Muscle layer of duodenum (tissue), 2 donors: ENCODE data around the gene CLEC2B.
A peak's percentile ranks its signal among the peaks of the same experiment; 100 is the strongest.
"Not testable (repeated sequence)": the region's sequence is repeated elsewhere in the genome, so short reads cannot be mapped to it uniquely, and the experiment has no call there.

Experiments used
- H3K27ac ChIP-seq: one replicate; pipeline ENCODE4 v1.7.0; 2013; ENCODE audit warnings: mild to moderate bottlenecking, low read length
- H3K27me3 ChIP-seq: one replicate; pipeline ENCODE4 v1.7.0; 2013; ENCODE audit warnings: low read depth, mild to moderate bottlenecking, control low read depth, low read length
- H3K36me3 ChIP-seq, 2 donors: one replicate each; pipeline ENCODE4 v1.7.0; 2013; ENCODE audit warnings: low read length in 2 of 2, control low read depth in 1 of 2, mild to moderate bottlenecking in 1 of 2; ENCODE audit not compliant: insufficient read depth in 2 of 2, control insufficient read depth in 1 of 2
- H3K4me1 ChIP-seq, 2 donors: one replicate each; pipeline ENCODE4 v1.7.0; 2013; ENCODE audit warnings: low read length in 2 of 2, mild to moderate bottlenecking in 2 of 2, control low read depth in 1 of 2, moderate library complexity in 1 of 2; ENCODE audit not compliant: insufficient read depth in 2 of 2, control insufficient read depth in 1 of 2
- H3K4me3 ChIP-seq, 2 donors: one replicate each; pipeline ENCODE4 v1.7.0; 2013; ENCODE audit warnings: low read length in 2 of 2, low read depth in 1 of 2, mild to moderate bottlenecking in 1 of 2
- H3K9me3 ChIP-seq, 2 donors: one replicate each; pipeline ENCODE4 v1.7.0; 2013; ENCODE audit warnings: low read length in 2 of 2, control low read depth in 1 of 2, mild to moderate bottlenecking in 1 of 2; ENCODE audit not compliant: control insufficient read depth in 1 of 2
- donor health status: healthy.

CLEC2B gene

GRCh38 chr12:9895215-9895971 is 26.2 kb upstream of the CLEC2B start:
- Histone ChIP-seq H3K4me1 (no peaks in the 10 kb centered on the region), H3K36me3 (no peaks in the 10 kb centered on the region), H3K27me3 (no peaks in the 10 kb centered on the region), H3K4me3 (no peak overlapping the region), H3K27ac (no peak overlapping the region), H3K9me3 (no peaks in the 10 kb centered on the region)

GRCh38 chr12:9888665-9889273 is 19.6 kb upstream of the CLEC2B start:
- H3K27ac ChIP-seq: no peak overlapping the region

GRCh38 chr12:9883175-9883574 is 14.0 kb upstream of the CLEC2B start:
- Histone ChIP-seq H3K9me3 (no peaks in the 10 kb centered on the region), H3K36me3 (no peaks in the 10 kb centered on the region), H3K27ac (no peak overlapping the region), H3K4me3 (no peak overlapping the region), H3K27me3 (no peaks in the 10 kb centered on the region), H3K4me1 (no peaks in the 10 kb centered on the region)

More at GRCh38 chr12:9888665-9889273, 19.6 kb upstream of the CLEC2B start:
- Histone ChIP-seq H3K36me3 (no peaks in the 10 kb centered on the region), H3K4me3 (no peak overlapping the region), H3K9me3 (no peaks in the 10 kb centered on the region), H3K4me1 (no peaks in the 10 kb centered on the region), H3K27me3 (no peaks in the 10 kb centered on the region)

GRCh38 chr12:9881988-9882387 is 12.8 kb upstream of the CLEC2B start:
- Histone ChIP-seq H3K4me3 (no peak overlapping the region), H3K27ac (no peak overlapping the region), H3K27me3 (no peaks in the 10 kb centered on the region), H3K36me3 (no peaks in the 10 kb centered on the region), H3K4me1 (no peaks in the 10 kb centered on the region), H3K9me3 (no peaks in the 10 kb centered on the region)

- no peaks in the 10 kb centered on the region for H3K27me3 ChIP-seq
- H3K27ac ChIP-seq: no peak within 1 kb of the TSS
- no peak within 1 kb of the TSS for H3K4me3 ChIP-seq
- no peaks in the 10 kb centered on the region for H3K4me1 ChIP-seq
- no peaks in the 10 kb centered on the region for H3K36me3 ChIP-seq
- H3K9me3 ChIP-seq: no peaks in the 10 kb centered on the region
Measured at GRCh38 chr12:9881246-9881645, 12.1 kb upstream of the CLEC2B start, which contains the start of gene KLRF2. Gene KLRF2 (plus strand): TSS chr12:9881489. CDS start chr12:9881596, 107 bp downstream.

- Histone ChIP-seq H3K27ac (no peak overlapping the region), H3K36me3 (no peaks in the 10 kb centered on the region), H3K4me3 (no peak overlapping the region), H3K4me1 (no peaks in the 10 kb centered on the region), H3K9me3 (no peaks in the 10 kb centered on the region), H3K27me3 (no peaks in the 10 kb centered on the region)
Measured at GRCh38 chr12:9880532-9881078, 11.5 kb upstream of the CLEC2B start.

- H3K4me3 ChIP-seq, H3K4me1 ChIP-seq: not testable (repeated sequence)
Measured at GRCh38 chr12:9876120-9876519, 7.0 kb upstream of the CLEC2B start.

GRCh38 chr12:9872742-9873141 is 3.6 kb upstream of the CLEC2B start:
- no peak overlapping the region for H3K4me3 ChIP-seq
- H3K36me3 ChIP-seq: no peaks in the 10 kb centered on the region
- H3K4me1 ChIP-seq: no peaks in the 10 kb centered on the region
- no peaks in the 10 kb centered on the region for H3K9me3 ChIP-seq
- no peaks in the 10 kb centered on the region for H3K27me3 ChIP-seq
- H3K27ac ChIP-seq: no peak overlapping the region

More at GRCh38 chr12:9876120-9876519, 7.0 kb upstream of the CLEC2B start:
- not testable (repeated sequence) for H3K36me3 ChIP-seq, H3K27me3 ChIP-seq, H3K9me3 ChIP-seq, H3K27ac ChIP-seq

GRCh38 chr12:9872162-9872561 is 3.0 kb upstream of the CLEC2B start:
- Histone ChIP-seq H3K4me1 (no peaks in the 10 kb centered on the region), H3K36me3 (no peaks in the 10 kb centered on the region), H3K27me3 (no peaks in the 10 kb centered on the region), H3K9me3 (no peaks in the 10 kb centered on the region), H3K4me3 (no peak overlapping the region), H3K27ac (no peak overlapping the region)

- no peaks in the 10 kb centered on the region for H3K36me3 ChIP-seq
- H3K27ac ChIP-seq: peak overlapping the region; percentile 96
- H3K9me3 ChIP-seq: no peaks in the 10 kb centered on the region
- peak overlapping the region; percentile 58 to 71 for H3K4me3 ChIP-seq
- H3K27me3 ChIP-seq: no peaks in the 10 kb centered on the region
- no peaks in the 10 kb centered on the region for H3K4me1 ChIP-seq
Measured at GRCh38 chr12:9870286-9870866, 1.2 kb upstream of the CLEC2B start.

GRCh38 chr12:9868951-9869306 is 225 bp downstream of the CLEC2B start:
- peak overlapping the region; percentile 58 to 71 for H3K4me3 ChIP-seq
- H3K9me3 ChIP-seq: no peaks in the 10 kb centered on the region
- H3K27me3 ChIP-seq: no peaks in the 10 kb centered on the region
- no peaks in the 10 kb centered on the region for H3K4me1 ChIP-seq
- H3K36me3 ChIP-seq: no peaks in the 10 kb centered on the region
- peak overlapping the region; percentile 96 for H3K27ac ChIP-seq
